ENCODE measurements around the gene HSPB8.

DNA sequence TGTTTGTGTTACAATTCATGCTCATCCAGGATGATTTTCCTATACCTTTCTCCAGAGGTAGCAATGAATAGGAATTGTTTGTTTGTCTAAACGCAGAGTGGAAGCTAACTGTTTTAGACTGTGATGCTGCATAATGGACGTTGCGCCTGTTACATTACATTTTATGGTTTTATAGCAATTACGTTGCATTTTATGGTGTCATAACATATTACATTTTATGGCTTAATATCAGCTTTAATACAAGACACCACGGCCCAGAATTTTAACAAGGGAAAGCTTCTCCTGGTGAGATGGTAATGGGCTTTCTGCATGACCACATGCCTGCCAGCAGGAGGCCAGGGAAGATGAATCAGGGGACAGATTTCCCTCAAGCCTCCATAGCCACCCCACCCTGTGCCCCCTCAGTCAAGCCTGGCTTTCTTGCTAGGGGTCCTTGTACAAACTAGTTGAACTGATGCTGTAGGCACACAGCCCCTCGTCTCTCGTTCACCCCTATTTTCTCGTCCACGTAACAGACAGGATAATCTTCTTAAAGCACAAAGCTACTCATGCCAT is 56.5 kb downstream of the HSPB8 start:
- TF ChIP-seq, protein P1, sequence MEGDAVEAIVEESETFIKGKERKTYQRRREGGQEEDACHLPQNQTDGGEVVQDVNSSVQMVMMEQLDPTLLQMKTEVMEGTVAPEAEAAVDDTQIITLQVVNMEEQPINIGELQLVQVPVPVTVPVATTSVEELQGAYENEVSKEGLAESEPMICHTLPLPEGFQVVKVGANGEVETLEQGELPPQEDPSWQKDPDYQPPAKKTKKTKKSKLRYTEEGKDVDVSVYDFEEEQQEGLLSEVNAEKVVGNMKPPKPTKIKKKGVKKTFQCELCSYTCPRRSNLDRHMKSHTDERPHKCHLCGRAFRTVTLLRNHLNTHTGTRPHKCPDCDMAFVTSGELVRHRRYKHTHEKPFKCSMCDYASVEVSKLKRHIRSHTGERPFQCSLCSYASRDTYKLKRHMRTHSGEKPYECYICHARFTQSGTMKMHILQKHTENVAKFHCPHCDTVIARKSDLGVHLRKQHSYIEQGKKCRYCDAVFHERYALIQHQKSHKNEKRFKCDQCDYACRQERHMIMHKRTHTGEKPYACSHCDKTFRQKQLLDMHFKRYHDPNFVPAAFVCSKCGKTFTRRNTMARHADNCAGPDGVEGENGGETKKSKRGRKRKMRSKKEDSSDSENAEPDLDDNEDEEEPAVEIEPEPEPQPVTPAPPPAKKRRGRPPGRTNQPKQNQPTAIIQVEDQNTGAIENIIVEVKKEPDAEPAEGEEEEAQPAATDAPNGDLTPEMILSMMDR (conservative IDR thresholded peaks at IDR 0.05 in 1 of 2, IDR thresholded peaks at IDR 0.05 in 1 of 2; ENCODE audit: extremely low read depth in 1 of 2, insufficient read depth in 1 of 2, low read depth in 1 of 2, low read length in 2 of 2), result no peak
- no peak for TF ChIP-seq EZH2 (IDR thresholded peaks at IDR 0.05; ENCODE audit: borderline replicate concordance, low read length)
